OCI-LY7 (cell line): Measurements from ENCODE around the gene FCMR. TPM values are rescaled to one million over a fixed set of nuclear protein-coding genes. Genes with fewer than 3 reads are reported as not detected.

Source experiments
- BruUV-seq: library from RNA; stranded (reverse); fragments of 400-500 nt; replicated peaks from 2 replicates; lab custom pipeline; 2021; lab: Mats Ljungman, UMichigan
- CTCF ChIA-PET: fragments of 300-600 bp; sonication (Branson Sonifier 250); formaldehyde crosslinking; loops from one replicate; lab custom pipeline; 2022; ENCODE audit warnings: antibody characterized with exemption; ENCODE audit not compliant: unreplicated experiment; lab: Charles Lee
- POLR2A ChIA-PET: fragments of 300-600 bp; sonication (Branson Sonifier 250); formaldehyde crosslinking; loops from one replicate; lab custom pipeline; 2022; ENCODE audit warnings: antibody characterized with exemption; lab: Charles Lee
- DNase-seq: peaks from one replicate; pipeline ENCODE4 v3.0.0-alpha.2; 2015; ENCODE audit warnings: low spot score
- H2AFZ ChIP-seq: fragments of 200-600 bp; sonication (generic), shearing (Covaris generic); 2 replicates; pipeline ENCODE4 v1.6.1; 2014; ENCODE audit warnings: mild to moderate bottlenecking, antibody characterized with exemption, low read length, moderate library complexity
- H3K27ac ChIP-seq: fragments of 200-600 bp; sonication (generic); 2 replicates; pipeline ENCODE4 v1.5.1; 2014; ENCODE audit warnings: mixed run types, low read depth, mild to moderate bottlenecking, moderate library complexity, low read length, inconsistent platforms; ENCODE audit not compliant: poor library complexity, severe bottlenecking
- H3K36me3 ChIP-seq: fragments of 200-600 bp; sonication (generic); 2 replicates; pipeline ENCODE4 v1.6.1; 2014; ENCODE audit warnings: mild to moderate bottlenecking, antibody characterized with exemption, low read length, moderate library complexity, mixed read lengths; ENCODE audit not compliant: insufficient read depth
- H3K4me1 ChIP-seq: fragments of 200-600 bp; sonication (generic); 2 replicates; pipeline ENCODE4 v1.5.1; 2014; ENCODE audit warnings: mild to moderate bottlenecking, low read length; ENCODE audit not compliant: insufficient read depth, poor library complexity, severe bottlenecking
- H3K4me2 ChIP-seq: fragments of 200-600 bp; sonication (generic); 2 replicates; pipeline ENCODE4 v1.6.1; 2014; ENCODE audit warnings: mild to moderate bottlenecking, low read length
- H3K4me3 ChIP-seq: fragments of 200-600 bp; sonication (generic); 2 replicates; pipeline ENCODE4 v1.5.1; 2014; ENCODE audit warnings: mild to moderate bottlenecking, low read depth, low read length; ENCODE audit not compliant: poor library complexity, severe bottlenecking
- H3K79me2 ChIP-seq: fragments of 200-600 bp; sonication (generic); 2 replicates; pipeline ENCODE4 v1.6.1; 2016; ENCODE audit warnings: low read depth, mild to moderate bottlenecking, low read length, moderate library complexity, mixed read lengths; ENCODE audit not compliant: insufficient read depth
- H3K9me2 ChIP-seq: fragments of 200-600 bp; sonication (generic); 2 replicates; pipeline ENCODE4 v1.6.1; 2016; ENCODE audit warnings: mild to moderate bottlenecking, low read length, mixed read lengths; ENCODE audit not compliant: insufficient read depth
- H3K9me3 ChIP-seq: fragments of 200-600 bp; sonication (generic); 2 replicates; pipeline ENCODE4 v1.6.1; 2014; ENCODE audit warnings: mild to moderate bottlenecking, mixed run types, low read length, mixed read lengths
- H4K20me1 ChIP-seq: fragments of 200-600 bp; sonication (generic); 2 replicates; pipeline ENCODE4 v1.6.1; 2014; ENCODE audit warnings: mild to moderate bottlenecking, antibody characterized with exemption, low read length, moderate library complexity, mixed read lengths; ENCODE audit not compliant: insufficient read depth
- CTCF ChIP-seq: fragments of 200-600 bp; sonication (generic); conservative IDR thresholded peaks from 2 replicates; pipeline ENCODE4 v1.5.1; 2014; ENCODE audit warnings: mild to moderate bottlenecking, antibody characterized with exemption, low read length, moderate library complexity, mixed read lengths
- EZH2phosphoT487 ChIP-seq: fragments of 200-600 bp; sonication (generic); IDR thresholded peaks from 2 replicates; pipeline ENCODE4 v1.6.1; 2018; ENCODE audit warnings: low read depth, borderline replicate concordance, mild to moderate bottlenecking, mixed run types, antibody characterized with exemption, low read length, moderate library complexity, mixed read lengths
- intact Hi-C: fragments of 100-400 bp; cut with micrococcal nuclease; formaldehyde crosslinking; loops from one replicate; pipeline ENCODE4 v1.10.0; 2022; ENCODE audit not compliant: unreplicated experiment
- total RNA-seq, 2 experiments: library from RNA; depleted of rRNA in 1 of 2; stranded (reverse); fragments of >200 nt in 1 of 2; shearing (Covaris generic) in 1 of 2; gene quantifications; 2 replicates each; pipeline ENCODE4 v1.2.3, GENCODE V29; 2014 to 2022

FCMR gene
- total RNA-seq, 2 experiments from 2014 or later: 5.2 to 9.2 TPM

- H3K4me3 ChIP-seq: no peak overlapping the region
- no peaks in the 10 kb centered on the region for H3K36me3 ChIP-seq
- no peak for TF ChIP-seq CTCF
- TF ChIP-seq EZH2phosphoT487: no peak
- H2AFZ ChIP-seq: no peak overlapping the region
- BruUV-seq: no TSS peak
- H3K27ac ChIP-seq: no peak overlapping the region
- H3K9me2 ChIP-seq: no peaks in the 10 kb centered on the region
- DNase-seq: no peak
- no peak overlapping the region for H3K4me2 ChIP-seq
- H3K9me3 ChIP-seq: no peaks in the 10 kb centered on the region
- intact Hi-C loops: no loop called here
- no peaks in the 10 kb centered on the region for H4K20me1 ChIP-seq
- POLR2A ChIA-PET: interaction anchor here (0.9 kb wide), 1 partner anchor 324 kb away, joined by 3 read pairs; no protein-coding TSS in a partner anchor
- CTCF ChIA-PET: no interaction called here
- no peaks in the 10 kb centered on the region for H3K79me2 ChIP-seq
- H3K4me1 ChIP-seq: no peaks in the 10 kb centered on the region
Observed at GRCh38 chr1:206952171-206952570, 30.4 kb upstream of the FCMR start.

GRCh38 chr1:206951318-206952100 lies 29.8 kb upstream of the FCMR start:
- CTCF ChIA-PET: no interaction called here
- BruUV-seq: no TSS peak
- intact Hi-C loops: no loop called here

More at GRCh38 chr1:206951318-206952100, 29.8 kb upstream of the FCMR start:
- Histone ChIP-seq H2AFZ (no peak overlapping the region), H3K36me3 (no peaks in the 10 kb centered on the region), H3K9me3 (no peaks in the 10 kb centered on the region), H4K20me1 (no peaks in the 10 kb centered on the region), H3K4me1 (no peaks in the 10 kb centered on the region), H3K9me2 (no peaks in the 10 kb centered on the region), H3K79me2 (no peaks in the 10 kb centered on the region), H3K27ac (no peak overlapping the region), H3K4me3 (no peak overlapping the region), H3K4me2 (no peak overlapping the region)
- POLR2A ChIA-PET: interaction anchor here (0.9 kb wide), 1 partner anchor 323 kb away, joined by 3 read pairs; no protein-coding TSS in a partner anchor
- DNase-seq: no peak
- no peak for TF ChIP-seq CTCF
- TF ChIP-seq EZH2phosphoT487: no peak
